NCI-H345 treated with DMSO at 0.1 percent for 48 hours (cell line): ENCODE results near the gene HAUS7.

Experiments
- DNase-seq: peaks from one replicate; lab custom pipeline; 2025; ENCODE audit not compliant: unreplicated experiment; lab: John Stamatoyannopoulos, UW

HAUS7 gene

DNA sequence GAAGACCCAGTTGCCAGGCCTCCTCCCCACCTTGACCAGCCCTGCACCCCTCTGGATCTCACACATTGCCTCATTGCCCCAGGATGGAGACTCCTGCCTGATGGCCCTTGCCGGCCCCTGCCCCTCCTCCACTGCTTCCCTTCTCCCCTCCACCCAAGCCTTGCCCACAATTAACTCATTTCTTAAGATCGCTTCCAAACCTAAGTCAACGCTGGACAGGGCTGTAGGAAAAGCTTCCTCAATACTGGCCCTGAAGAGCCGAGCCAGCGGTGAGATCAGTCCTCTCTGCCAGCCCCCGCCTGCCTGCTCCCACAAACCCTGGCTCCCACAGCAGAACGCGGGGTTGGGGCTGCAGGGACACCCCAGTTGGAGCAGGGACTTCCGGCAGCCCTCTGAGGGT, 7.5 kb upstream of the HAUS7 start:
- no peak for DNase-seq

DNA sequence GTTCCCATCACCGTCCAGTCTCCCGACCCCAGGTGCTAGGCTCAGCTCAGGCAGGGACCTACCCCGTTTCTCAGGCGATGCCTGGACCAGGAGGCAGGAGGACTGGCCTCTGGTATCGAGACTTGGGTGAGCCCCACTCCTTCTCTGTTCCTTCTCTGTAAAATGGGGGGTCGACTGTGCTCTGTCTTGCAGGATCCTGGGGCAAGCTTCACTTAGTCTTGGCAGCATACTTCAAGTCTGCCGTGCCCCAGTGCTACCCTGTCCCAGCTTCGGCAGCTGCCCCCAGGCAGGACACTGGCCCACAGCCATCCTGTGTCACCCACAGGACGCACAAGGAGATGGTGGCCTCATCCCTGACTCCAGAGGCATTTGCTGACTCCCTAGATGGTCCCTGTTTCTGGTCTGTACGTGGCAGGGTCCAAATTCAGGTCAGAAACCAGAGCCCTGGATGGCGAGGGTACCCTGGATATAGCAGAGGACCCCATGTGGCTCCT, 7.0 kb upstream of the HAUS7 start:
- DNase-seq, result no peak

DNA sequence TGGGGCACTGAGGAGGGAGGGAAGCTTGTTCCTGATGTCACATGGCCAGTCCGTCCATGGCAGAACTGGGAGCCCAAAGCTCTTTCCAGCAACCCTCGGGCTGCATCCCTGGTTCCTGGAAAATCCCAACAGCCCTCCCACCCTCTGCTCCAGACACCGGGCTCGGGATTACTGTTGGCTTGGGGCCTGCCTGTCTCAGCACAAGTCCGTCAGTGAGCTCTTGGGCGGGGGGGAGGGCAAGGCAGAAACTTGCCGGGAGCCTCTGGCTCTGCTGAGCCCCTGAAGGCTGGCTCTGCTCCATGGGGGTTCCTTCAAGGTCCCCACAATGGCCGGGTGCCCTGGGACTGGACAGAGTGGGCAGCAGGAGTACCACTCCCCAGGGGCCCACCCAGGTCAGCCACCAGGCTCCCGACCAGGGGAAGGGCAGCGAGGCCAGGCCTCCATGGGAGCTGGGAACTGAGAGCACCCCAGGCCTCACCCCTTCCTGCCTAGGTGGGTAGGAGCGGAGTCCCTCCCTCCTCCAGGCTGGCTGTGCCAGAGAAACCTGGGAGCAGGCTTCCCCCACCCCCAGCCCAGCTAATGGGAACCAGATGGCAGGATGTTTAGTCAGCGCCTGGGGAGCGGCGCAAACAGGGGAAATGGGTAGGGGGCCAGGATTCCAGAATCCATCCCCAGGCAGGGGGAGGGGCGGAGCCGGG, 6.4 kb upstream of the HAUS7 start:
- DNase-seq, result no peak

- DNase-seq, result no peak
These were observed 5.4 kb upstream of the HAUS7 start for GRCh38 chrX:153475751-153476281.

GRCh38 chrX:153475271-153475670, 4.9 kb upstream of the HAUS7 start:
- DNase-seq, result no peak

GRCh38 chrX:153474718-153475117, 4.3 kb upstream of the HAUS7 start:
- DNase-seq, result no peak

GRCh38 chrX:153474266-153474665, 3.9 kb upstream of the HAUS7 start:
- DNase-seq, result no peak

GRCh38 chrX:153473126-153473525, 2.8 kb upstream of the HAUS7 start:
- no peak for DNase-seq

- no peak for DNase-seq
These were observed 1.4 kb upstream of the HAUS7 start for GRCh38 chrX:153471663-153472280.

DNA sequence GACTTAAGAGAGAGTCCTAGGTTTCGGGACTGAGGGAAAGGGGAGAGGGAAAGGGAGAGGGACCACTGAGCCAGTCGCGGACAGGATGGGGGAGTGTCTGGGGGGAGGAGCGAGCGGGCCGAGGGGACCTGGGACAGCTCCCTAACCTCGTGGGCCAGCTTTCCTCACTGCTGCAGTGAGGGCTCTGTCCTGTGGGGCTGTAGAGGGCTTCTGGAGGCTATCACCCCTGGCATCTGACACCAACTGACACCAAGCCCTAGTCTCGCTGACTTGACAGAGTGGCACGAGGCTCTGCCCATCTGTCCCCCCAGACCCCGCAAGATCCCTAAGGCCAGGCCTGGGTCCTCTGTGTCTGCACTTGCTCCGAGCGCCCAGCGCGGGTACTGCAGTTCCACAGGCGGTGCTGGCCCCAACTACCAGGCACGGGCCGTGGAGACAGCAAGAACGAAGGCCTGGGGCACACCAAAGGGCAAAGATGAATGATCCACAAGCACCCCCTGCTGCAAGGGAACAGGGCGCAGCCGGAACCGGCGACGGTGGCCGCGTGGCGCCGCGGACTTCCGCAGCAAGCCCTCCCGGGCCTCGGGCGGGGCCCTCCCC, 465 bp downstream of the HAUS7 start:
- no peak for DNase-seq

GRCh38 chrX:153468008-153468580, 2.3 kb downstream of the HAUS7 start:
- DNase-seq, result no peak

DNA sequence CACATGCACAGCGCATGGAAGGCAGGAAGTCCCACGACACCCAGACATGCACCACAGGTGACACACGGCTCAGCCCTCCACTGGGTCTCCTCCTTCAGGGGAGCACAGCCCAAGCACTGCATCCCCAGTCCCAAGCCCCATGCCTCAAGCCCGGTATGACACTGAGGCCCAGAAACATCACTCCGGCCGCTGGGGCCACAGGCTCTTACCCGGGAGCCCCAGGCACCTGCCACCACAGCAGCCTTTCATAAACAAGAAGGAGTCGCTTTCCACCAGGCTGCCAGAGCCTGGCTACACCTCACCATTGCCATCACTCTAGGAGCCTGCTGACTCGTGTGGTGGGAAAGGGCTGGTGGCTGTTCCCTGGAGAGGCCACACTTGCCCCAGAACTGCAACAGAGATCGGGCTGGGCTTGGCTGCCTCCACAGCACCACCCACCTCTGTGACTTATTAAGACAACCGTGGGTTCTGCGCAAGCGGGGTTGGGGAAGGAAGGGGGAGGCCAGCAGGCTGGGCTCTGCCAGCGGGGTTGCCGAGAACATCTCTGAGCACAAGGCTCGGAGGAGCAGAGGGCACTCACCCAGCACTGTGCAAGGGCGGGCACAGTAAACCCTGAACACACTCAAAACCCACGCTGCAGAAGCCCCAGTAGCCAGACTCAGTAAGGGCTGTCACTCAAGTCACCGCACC, 4.5 kb downstream of the HAUS7 start:
- DNase-seq, result no peak

DNA sequence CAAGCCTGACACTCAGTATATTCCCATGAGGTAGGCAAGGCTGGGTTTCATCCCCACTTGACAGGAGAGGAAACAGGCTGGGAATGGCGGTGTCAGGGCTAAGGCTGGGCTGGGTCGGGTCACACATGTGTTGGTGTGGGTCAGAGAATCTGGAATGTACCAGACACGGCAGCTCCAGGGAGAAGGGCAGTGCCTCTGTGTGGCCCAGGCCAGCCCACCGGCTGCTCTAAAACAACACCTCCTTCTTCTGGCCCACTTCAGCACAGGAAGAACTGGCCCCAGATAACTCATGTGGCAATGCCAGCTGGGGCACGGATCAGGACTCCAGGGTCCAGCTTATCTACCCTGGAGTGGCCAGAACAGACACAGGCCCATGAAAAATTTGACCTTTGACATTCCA, 6.3 kb downstream of the HAUS7 start:
- DNase-seq, result no peak

DNA sequence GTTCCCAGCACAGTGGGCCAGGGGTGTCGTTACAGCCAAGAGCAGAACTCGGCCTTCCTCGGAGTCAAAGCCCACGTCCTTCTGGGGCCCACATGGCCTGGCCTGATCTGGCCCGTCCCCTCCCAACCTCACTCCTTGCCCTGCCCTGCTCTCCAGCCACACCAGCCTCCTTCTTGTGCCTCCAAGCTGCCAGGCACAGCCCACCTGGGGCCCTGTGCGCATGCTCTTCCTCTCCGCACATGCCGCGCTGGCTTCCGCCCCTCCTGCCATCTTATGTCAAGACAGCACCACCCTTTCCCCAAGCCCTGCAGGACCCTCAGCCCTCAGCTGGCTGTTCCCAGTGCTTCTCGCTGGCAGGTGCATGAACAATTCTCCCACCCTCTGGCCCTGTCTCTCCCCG, 6.8 kb downstream of the HAUS7 start:
- DNase-seq, result no peak

- DNase-seq, result no peak
These were observed 7.3 kb downstream of the HAUS7 start for GRCh38 chrX:153463031-153463430.

DNA sequence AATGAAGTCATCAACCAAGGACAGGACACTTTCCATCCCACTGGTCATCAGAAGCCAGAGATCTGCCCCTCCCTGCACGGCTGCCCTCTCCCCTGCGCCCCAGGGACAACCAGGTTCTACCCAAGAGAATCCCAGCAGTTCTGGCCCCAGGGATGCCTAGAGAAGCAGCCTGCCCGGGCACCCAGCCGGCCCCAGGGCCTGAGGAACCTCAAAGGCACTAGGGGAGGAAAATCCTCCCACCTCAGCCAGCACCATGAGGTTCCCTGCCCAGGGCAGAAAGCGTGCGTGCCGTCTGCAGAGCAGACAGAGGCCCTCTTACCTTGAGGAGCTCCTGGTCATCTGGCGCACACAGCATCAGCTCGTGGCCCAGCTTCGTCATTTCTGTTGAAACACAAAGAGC, 8.1 kb downstream of the HAUS7 start:
- no peak for DNase-seq

DNA sequence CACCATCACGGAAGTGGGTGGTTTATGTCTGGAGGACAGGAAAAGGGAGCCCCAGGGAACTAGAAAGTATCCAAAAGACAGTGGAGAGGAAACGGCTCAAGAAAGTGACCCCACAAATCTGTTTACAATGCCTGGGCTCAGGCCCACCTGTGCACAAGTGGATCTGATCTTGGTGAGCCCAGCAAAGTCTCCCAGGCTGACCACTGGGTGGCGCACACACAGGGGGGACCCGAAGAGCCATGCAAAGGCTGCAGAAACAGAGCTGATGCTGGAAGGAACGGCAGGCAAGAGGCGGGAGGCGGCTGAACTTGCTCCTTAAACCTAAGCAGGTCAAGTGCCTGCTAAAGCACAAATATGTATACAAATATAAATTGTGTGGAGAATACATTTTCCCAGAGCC, 9.6 kb downstream of the HAUS7 start:
- DNase-seq, result peak; percentile 24

DNA sequence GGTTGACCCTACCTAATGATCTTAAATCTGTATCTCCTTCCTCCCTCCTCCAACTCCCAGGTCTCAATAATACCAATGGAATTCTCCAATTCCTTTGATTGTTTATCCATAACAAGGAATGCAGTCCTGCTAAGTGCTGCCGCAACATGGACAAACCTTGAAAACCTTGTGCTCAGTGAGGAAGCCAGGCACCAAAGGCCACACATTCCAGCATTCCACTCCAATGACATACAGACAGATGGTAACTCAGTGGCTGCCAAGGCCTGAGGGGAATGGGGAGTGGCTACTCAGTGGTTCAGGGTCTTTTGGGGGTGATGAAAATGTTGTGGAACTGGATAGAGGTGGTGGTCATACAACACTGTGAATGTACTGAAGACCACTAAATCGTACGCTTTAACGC, 10.4 kb downstream of the HAUS7 start:
- DNase-seq, result no peak

DNA sequence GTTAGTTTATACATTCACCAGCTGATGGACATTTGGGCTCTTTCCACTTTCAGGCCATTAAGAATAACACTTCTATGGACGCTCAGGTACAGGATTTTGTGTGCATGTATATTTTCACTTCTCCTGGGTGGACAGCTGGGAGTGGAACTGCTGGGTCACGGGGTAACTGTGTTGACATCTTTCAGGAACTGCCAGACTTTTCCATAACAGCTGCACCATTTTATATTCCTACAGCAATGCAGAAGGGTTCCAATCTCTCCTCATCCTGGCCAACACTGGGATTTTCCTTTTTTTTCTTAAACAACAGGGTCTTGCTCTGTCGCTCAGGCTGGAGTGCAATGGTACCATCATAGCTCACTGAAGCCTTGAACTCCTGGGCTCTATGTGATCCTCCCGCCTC, 11.9 kb downstream of the HAUS7 start:
- DNase-seq, result no peak

GRCh38 chrX:153457827-153458466, 12.4 kb downstream of the HAUS7 start:
- no peak for DNase-seq
